Epithelial cell of esophagus (primary cell): Measurements from ENCODE around the gene VSTM2B.

Source experiments
- DNase-seq: peaks from one replicate; pipeline ENCODE4 v3.0.0; 2010; ENCODE audit warnings: low read depth
- H3K4me3 ChIP-seq: 2 replicates; pipeline ENCODE4 v1.5.1; 2011; ENCODE audit warnings: mild to moderate bottlenecking, low read length, control low read depth
- CTCF ChIP-seq: IDR thresholded peaks from 2 replicates; pipeline ENCODE4 v1.5.1; 2011; ENCODE audit warnings: low read depth, mild to moderate bottlenecking, low read length, control low read depth, inconsistent platforms; ENCODE audit not compliant: insufficient read depth; ENCODE audit errors: missing control alignments

VSTM2B gene

GRCh38 chr19:29566496-29567054 is 40.8 kb downstream of the VSTM2B start:
- TF ChIP-seq CTCF = no peak
- DNase-seq = no peak
- H3K4me3 ChIP-seq = no peak overlapping the region

- no peak overlapping the region for H3K4me3 ChIP-seq
- DNase-seq = no peak
- TF ChIP-seq CTCF = no peak
These were observed 41.6 kb downstream of the VSTM2B start for GRCh38 chr19:29567366-29567915.

- DNase-seq = no peak
- TF ChIP-seq CTCF = no peak
- H3K4me3 ChIP-seq = no peak overlapping the region
These were observed 42.5 kb downstream of the VSTM2B start for GRCh38 chr19:29568036-29569025.

GRCh38 chr19:29569038-29569911 is 43.5 kb downstream of the VSTM2B start:
- no peak for TF ChIP-seq CTCF
- DNase-seq = no peak
- no peak overlapping the region for H3K4me3 ChIP-seq

GRCh38 chr19:29571181-29571580 is 45.4 kb downstream of the VSTM2B start:
- TF ChIP-seq CTCF = no peak
- H3K4me3 ChIP-seq = no peak overlapping the region
- DNase-seq = no peak

GRCh38 chr19:29573486-29573885 is 47.7 kb downstream of the VSTM2B start:
- no peak for TF ChIP-seq CTCF
- H3K4me3 ChIP-seq = no peak overlapping the region
- no peak for DNase-seq
